ENCODE measurements around the gene ACTR3. TPM values are rescaled to one million over a fixed set of nuclear protein-coding genes. Genes with fewer than 3 reads are reported as not detected.

Gene ACTR3
- total and polyA plus RNA-seq, 2 of the 4 experiments (the other 2 are of a cell fraction) = 246 to 307 TPM

- Histone ChIP-seq H3K36me3 (ENCODE audit: control insufficient read depth, insufficient read depth, low read length) (peaks cover 3% of the 10 kb centered on the region; the same call in 1 of the 2 replicates), H2AK5ac (ENCODE audit: low read depth, low read length) (peak overlapping the region; percentile 98), H4K8ac (ENCODE audit: low read depth in 2 of 2, low read length in 2 of 2) (peak overlapping the region; percentile 91 to 98), H2BK5ac (ENCODE audit: low read depth, low read length, poor library complexity, severe bottlenecking) (peak overlapping the region; percentile 99), H3K4me2 (ENCODE audit: low read depth, low read length) (peak overlapping the region; percentile 87), H3K9ac (ENCODE audit: low read depth, low read length) (peak overlapping the region; percentile 100), H3K9me3 (ENCODE audit: control insufficient read depth, insufficient read depth, low read length) (no peaks in the 10 kb centered on the region), H3K4ac (ENCODE audit: low read depth, low read length) (peak overlapping the region; percentile 100), H4K5ac (ENCODE audit: low read depth, low read length) (peak overlapping the region; percentile 95), H3K27me3 (ENCODE audit: control insufficient read depth, insufficient read depth, low read length) (no peaks in the 10 kb centered on the region), H3K14ac (replicated peaks; ENCODE audit: low read depth, low read length) (peak overlapping the region; percentile 100), H2BK15ac (ENCODE audit: low read depth, low read length) (peak overlapping the region; percentile 54; the same call in 1 of the 3 replicates), H3K56ac (ENCODE audit: extremely low read depth, insufficient read depth, low read length) (peak overlapping the region; percentile 99), H4K91ac (ENCODE audit: insufficient read depth, low read depth, low read length) (peak overlapping the region; percentile 99), H3K79me1 (ENCODE audit: low read depth in 1 of 2, low read length in 2 of 2) (peaks cover 10 to 26% of the 10 kb centered on the region in 2 experiments), H2AK9ac (replicated peaks; ENCODE audit: low read depth, low read length, poor library complexity) (peak overlapping the region; percentile 99), H2AFZ (replicated peaks; ENCODE audit: low read length, poor library complexity) (peak overlapping the region; percentile 94), H3K9me1 (ENCODE audit: insufficient read depth, low read length) (peaks cover 9% of the 10 kb centered on the region), H2BK120ac (ENCODE audit: low read depth, low read length) (peak overlapping the region; percentile 78), H3K27ac (ENCODE audit: insufficient read depth, low read length) (peak overlapping the region; percentile 100), H3K18ac (ENCODE audit: low read depth, low read length) (peak overlapping the region; percentile 98), H4K20me1 (ENCODE audit: insufficient read depth, low read length) (peaks cover 35% of the 10 kb centered on the region), H3K4me3 (ENCODE audit: insufficient read depth, low read depth, low read length) (peak overlapping the region; percentile 84), H2BK20ac (ENCODE audit: low read depth, low read length) (peak overlapping the region; percentile 35; the same call in 1 of the 2 replicates), H3K23ac (ENCODE audit: low read depth, low read length) (peak overlapping the region; percentile 98), H3K4me1 (ENCODE audit: control insufficient read depth, insufficient read depth, low read length) (peaks cover 8% of the 10 kb centered on the region)
- intact Hi-C loops (cut with micrococcal nuclease) (no loop called here), dilution Hi-C loops (cut with HindIII; ENCODE audit: low sequenced_read_pairs, unreplicated experiment) (no loop called here), in situ Hi-C loops (cut with MboI; ENCODE audit: low sequenced_read_pairs) (no loop called here)
- CTCF ChIA-PET = no interaction called here
- TF ChIP-seq RFX5 (IDR thresholded peaks at IDR 0.05; ENCODE audit: low read depth, low read length) (no peak), CTCF (conservative IDR thresholded peaks at IDR 0.05; ENCODE audit: low read depth, low read length) (no peak), ELK1 (IDR thresholded peaks at IDR 0.05; ENCODE audit: borderline replicate concordance, low read depth, low read length) (no peak), CHD1 (IDR thresholded peaks at IDR 0.05; ENCODE audit: low read depth, low read length) (0 out of 2 replicates have a peak, but pooled peaks have one; percentile 3), POLR2A (IDR thresholded peaks at IDR 0.05; ENCODE audit: low read depth, low read length) (peak; percentile 69)
- no TSS peak for BruUV-seq (replicated peaks)
- ATAC-seq (ENCODE audit: low read depth) = peak; percentile 6
- DNase-seq = peak; percentile 80
- POLR2A ChIA-PET (ENCODE audit: unreplicated experiment) = interaction anchor here (0.6 to 1.5 kb wide), 4 partner anchors 41 to 173 kb away, joined by 3 to 7 read pairs (median 3); partner anchors contain the start of gene SLC35F5
- 0% methylated on average over 4 of the region's 57 CpGs; no CpG with 5 or more reads in 1 of the 2 experiments for WGBS, 2 experiments (ENCODE audit: extremely low coverage in 2 of 2, insufficient read length in 1 of 2)
Observed at GRCh38 chr2:113890253-113891235, 655 bp downstream of the ACTR3 start.
